D721Med (cell line): ENCODE data around the gene AFAP1.

Experiments used
- DNase-seq: peaks from one replicate; pipeline ENCODE4 v3.0.0; 2011; ENCODE audit warnings: low spot score; ENCODE audit not compliant: insufficient read length
- FAIRE-seq: peaks from 2 replicates; lab custom pipeline; 2011; peaks lifted over from hg19 to GRCh38; lab: Jason Lieb, UNC
- CTCF ChIP-seq: IDR thresholded peaks from 2 replicates; pipeline ENCODE4 v1.5.1; 2012; ENCODE audit warnings: mild to moderate bottlenecking, control low read depth; ENCODE audit not compliant: insufficient read depth; ENCODE audit errors: missing control alignments

The AFAP1 gene

GRCh38 chr4:7775396-7775795, 164.3 kb downstream of the AFAP1 start:
- FAIRE-seq: no peak
- TF ChIP-seq CTCF: no peak
- no peak for DNase-seq

GRCh38 chr4:7774301-7775294, 165.1 kb downstream of the AFAP1 start:
- no peak for TF ChIP-seq CTCF
- no peak for DNase-seq
- FAIRE-seq: no peak

- DNase-seq: no peak
- FAIRE-seq: no peak
- TF ChIP-seq CTCF: no peak
These were observed 166.1 kb downstream of the AFAP1 start for GRCh38 chr4:7773401-7774180.

- DNase-seq (no peak), FAIRE-seq (no peak)
- TF ChIP-seq CTCF: no peak
These were observed 166.8 kb downstream of the AFAP1 start for GRCh38 chr4:7772711-7773385.

- no peak for TF ChIP-seq CTCF
- FAIRE-seq (no peak), DNase-seq (no peak)
These were observed 167.8 kb downstream of the AFAP1 start for GRCh38 chr4:7771541-7772507.

- no peak for FAIRE-seq
These were observed 168.6 kb downstream of the AFAP1 start for GRCh38 chr4:7771056-7771455.

More at GRCh38 chr4:7771056-7771455, 168.6 kb downstream of the AFAP1 start:
- no peak for TF ChIP-seq CTCF
- no peak for DNase-seq
